ENCODE results near the gene C5orf15. TPM values are rescaled to one million over a fixed set of nuclear protein-coding genes. Genes with fewer than 3 reads are reported as not detected.
"Not testable (repeated sequence)": the region's sequence is repeated elsewhere in the genome, so short reads cannot be mapped to it uniquely, and the experiment has no call there.

The C5orf15 gene
- total RNA-seq, 1 donor from 2014 or later, result 59.5 TPM

GRCh38 chr5:133994297-133994989 is 26.0 kb upstream of the C5orf15 start:
- DNase-seq (ENCODE audit: low spot score), result no peak

- no peak for DNase-seq (ENCODE audit: low spot score)
These were observed 24.9 kb upstream of the C5orf15 start for GRCh38 chr5:133993185-133993936.

- DNase-seq (ENCODE audit: low spot score), result no peak
These were observed 24.2 kb upstream of the C5orf15 start for GRCh38 chr5:133992429-133993155.

- DNase-seq (ENCODE audit: low spot score), result no peak
These were observed 22.9 kb upstream of the C5orf15 start for GRCh38 chr5:133991171-133991910.

- DNase-seq (ENCODE audit: low spot score), result no peak
These were observed 22.0 kb upstream of the C5orf15 start for GRCh38 chr5:133990396-133990795.

- DNase-seq (ENCODE audit: low spot score), result no peak
These were observed 17.2 kb upstream of the C5orf15 start for GRCh38 chr5:133985540-133986180.

- no peak for DNase-seq (ENCODE audit: low spot score)
These were observed 15.2 kb upstream of the C5orf15 start for GRCh38 chr5:133983674-133984073.

- DNase-seq (ENCODE audit: low spot score), result no peak
These were observed 13.3 kb upstream of the C5orf15 start for GRCh38 chr5:133981714-133982113.

GRCh38 chr5:133980652-133981051 is 12.2 kb upstream of the C5orf15 start:
- no peak for DNase-seq (ENCODE audit: low spot score)

GRCh38 chr5:133978943-133979342 is 10.5 kb upstream of the C5orf15 start:
- DNase-seq (ENCODE audit: low spot score), result no peak

GRCh38 chr5:133977858-133978257 is 9.4 kb upstream of the C5orf15 start:
- DNase-seq (ENCODE audit: low spot score), result no peak

- no peak for DNase-seq (ENCODE audit: low spot score)
These were observed 8.8 kb upstream of the C5orf15 start for GRCh38 chr5:133977161-133977787.

GRCh38 chr5:133975546-133975945 is 7.1 kb upstream of the C5orf15 start:
- DNase-seq (ENCODE audit: low spot score), result not testable (repeated sequence)

- DNase-seq (ENCODE audit: low spot score), result no peak
These were observed 5.7 kb upstream of the C5orf15 start for GRCh38 chr5:133974142-133974541.

GRCh38 chr5:133970325-133970909 is 2.0 kb upstream of the C5orf15 start:
- DNase-seq (ENCODE audit: low spot score), result no peak

- DNase-seq (ENCODE audit: low spot score), result no peak
These were observed 1.4 kb upstream of the C5orf15 start for GRCh38 chr5:133969654-133970324.

- DNase-seq (ENCODE audit: low spot score), result no peak
These were observed 674 bp downstream of the C5orf15 start for GRCh38 chr5:133967698-133968203.

- DNase-seq (ENCODE audit: low spot score), result no peak
These were observed 1.3 kb downstream of the C5orf15 start for GRCh38 chr5:133967124-133967523.

GRCh38 chr5:133966090-133966489 is 2.3 kb downstream of the C5orf15 start:
- DNase-seq (ENCODE audit: low spot score), result no peak

All from umbilical cord (tissue), 2 donors.